GM19351 (cell line): ENCODE results near the gene ZNF282.
"Not testable (repeated sequence)": the region's sequence is repeated elsewhere in the genome, so short reads cannot be mapped to it uniquely, and the experiment has no call there.

Source experiments
- ATAC-seq: cut with Tn5 transposase; IDR thresholded peaks from one replicate; pipeline ENCODE4 v1.9.1; 2021; ENCODE audit warnings: mild to moderate bottlenecking, moderate library complexity; ENCODE audit not compliant: unreplicated experiment

Gene ZNF282

DNA sequence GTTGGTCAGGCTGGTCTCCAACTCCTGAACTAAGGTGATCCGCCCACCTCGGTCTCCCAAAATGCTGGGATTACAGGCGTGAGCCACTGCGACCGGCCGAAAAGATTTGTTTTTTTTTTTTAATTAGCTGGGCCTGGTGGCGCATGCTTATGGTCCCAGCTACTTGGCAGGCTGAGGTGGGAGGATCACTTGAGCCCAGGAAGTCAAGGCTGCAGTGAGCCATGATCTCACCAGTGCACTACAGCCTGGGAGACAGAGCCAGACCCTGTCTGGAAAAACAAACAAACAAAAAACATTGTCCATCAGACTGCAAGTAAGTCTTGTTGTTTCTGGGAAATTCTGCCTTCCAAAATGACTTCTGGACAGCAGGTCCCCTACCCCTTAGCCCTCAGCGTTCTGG lies 27.8 kb downstream of the ZNF282 start:
- ATAC-seq: no peak

DNA sequence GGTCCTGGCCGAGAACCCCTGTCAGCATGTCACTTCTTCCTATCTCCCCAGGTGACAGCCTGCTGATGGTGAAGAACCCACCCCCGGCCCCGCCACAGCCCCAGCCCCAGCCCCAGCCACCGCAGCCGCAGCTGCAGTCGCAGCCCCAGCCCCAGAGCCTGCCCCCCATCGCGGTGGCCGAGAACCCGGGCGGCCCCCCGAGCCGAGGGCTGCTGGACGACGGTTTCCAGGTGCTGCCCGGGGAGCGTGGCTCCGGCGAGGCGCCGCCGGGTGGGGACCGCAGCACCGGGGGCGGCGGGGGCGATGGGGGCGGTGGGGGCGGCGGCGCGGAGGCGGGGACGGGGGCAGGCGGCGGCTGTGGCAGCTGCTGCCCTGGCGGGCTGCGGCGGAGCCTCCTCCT lies 28.4 kb downstream of the ZNF282 start:
- ATAC-seq: no peak

DNA sequence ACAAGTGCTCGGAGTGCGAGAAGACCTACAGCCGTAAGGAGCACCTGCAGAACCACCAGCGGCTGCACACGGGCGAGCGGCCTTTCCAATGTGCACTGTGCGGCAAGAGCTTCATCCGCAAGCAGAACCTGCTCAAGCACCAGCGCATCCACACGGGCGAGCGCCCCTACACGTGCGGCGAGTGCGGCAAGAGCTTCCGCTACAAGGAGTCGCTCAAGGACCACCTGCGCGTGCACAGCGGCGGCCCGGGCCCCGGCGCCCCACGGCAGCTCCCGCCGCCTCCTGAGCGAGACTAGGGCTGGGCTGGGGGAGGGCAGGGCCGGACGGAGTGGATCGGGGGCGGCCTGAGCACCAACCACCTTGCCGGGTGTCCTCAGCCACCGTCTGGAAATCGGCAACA lies 29.0 kb downstream of the ZNF282 start:
- ATAC-seq: no peak

DNA sequence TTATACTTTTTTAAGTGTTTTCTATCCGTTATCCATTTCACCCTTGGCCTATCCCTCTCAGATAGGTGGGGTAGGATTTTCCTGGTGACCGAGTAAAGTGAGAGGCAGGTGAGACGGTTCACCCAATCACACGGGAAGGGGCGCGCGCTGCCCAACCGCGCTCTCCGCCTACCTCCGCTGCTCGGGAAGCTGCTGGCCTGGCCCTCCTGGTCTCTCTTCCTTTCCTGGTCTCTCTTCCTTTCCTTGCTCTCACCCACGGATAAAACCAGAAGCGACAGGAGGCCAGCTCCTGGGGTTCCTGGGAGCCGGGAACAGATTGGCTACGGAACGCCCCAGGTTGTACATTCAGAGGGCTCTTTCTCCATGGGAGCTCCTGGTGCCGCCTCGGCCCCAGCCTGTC lies 29.8 kb downstream of the ZNF282 start:
- ATAC-seq: no peak

DNA sequence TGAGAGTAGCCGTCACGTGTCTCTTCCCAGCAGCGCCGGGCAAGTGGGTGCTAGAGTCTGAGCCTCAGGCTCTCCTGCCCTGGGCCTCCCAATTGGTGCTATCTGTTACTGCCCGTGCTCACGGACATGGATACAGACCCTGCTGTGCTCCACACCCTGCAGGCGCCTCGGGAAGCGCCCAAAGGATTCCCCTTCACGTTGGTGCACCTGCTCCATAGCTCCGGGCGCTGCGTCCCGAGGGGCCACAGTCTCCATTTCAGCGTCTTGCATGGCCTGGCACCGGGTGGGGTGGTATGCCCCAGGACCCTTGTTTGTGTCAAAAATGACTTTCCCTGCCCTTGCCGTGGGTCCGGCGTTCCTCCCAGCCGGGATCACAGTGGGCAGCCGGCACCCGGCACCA lies 30.3 kb downstream of the ZNF282 start:
- ATAC-seq: no peak

DNA sequence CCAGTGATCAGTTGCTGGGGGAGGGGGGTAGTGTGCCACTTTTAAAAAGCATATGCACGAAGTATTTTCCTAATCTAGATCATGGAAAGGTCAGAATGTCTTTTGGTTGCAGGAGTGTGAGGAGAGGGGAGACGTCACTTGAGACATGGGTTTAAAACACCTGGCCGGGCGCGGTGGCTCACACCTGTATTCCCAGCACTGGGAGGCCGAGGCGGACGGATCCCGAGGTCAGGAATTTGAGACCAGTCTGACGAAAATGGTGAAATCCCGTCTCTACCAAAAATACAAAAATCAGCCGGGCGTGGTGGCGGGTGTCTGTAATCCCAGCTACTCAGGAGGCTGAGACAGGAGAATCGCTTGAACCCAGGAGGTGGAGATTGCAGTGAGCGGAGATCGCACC lies 31.0 kb downstream of the ZNF282 start:
- not testable (repeated sequence) for ATAC-seq

DNA sequence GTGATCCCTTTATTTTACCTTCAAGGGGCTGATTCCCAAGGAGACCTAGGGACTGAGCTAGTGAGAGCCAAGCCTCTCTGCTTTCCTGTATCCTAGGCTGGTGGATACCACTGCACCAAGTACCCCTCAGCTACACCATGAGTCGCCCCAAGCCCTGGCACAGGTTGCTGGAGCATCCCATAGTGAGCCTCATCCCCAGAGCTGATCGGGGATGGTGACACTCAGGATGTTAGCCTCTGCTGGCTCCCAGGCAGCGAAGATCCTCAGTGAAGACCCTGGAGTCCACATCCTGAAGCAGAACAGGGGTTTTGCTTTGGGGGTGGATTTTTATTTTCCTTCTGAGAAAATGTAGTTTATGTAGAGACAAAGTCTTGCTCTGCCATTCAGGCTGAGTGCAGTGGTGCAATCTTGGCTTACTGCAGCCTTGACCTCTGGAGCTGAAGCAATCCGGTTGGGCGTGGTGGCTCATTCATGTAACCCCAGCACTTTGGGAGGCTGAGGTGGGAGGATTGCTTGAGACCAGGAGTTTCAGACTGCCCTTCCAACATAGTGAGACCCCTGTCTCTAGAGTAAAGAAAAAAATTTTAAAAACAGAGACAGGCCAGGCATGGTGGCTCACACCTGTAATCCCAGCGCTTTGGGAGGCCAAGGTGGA lies 31.6 kb downstream of the ZNF282 start:
- no peak for ATAC-seq

DNA sequence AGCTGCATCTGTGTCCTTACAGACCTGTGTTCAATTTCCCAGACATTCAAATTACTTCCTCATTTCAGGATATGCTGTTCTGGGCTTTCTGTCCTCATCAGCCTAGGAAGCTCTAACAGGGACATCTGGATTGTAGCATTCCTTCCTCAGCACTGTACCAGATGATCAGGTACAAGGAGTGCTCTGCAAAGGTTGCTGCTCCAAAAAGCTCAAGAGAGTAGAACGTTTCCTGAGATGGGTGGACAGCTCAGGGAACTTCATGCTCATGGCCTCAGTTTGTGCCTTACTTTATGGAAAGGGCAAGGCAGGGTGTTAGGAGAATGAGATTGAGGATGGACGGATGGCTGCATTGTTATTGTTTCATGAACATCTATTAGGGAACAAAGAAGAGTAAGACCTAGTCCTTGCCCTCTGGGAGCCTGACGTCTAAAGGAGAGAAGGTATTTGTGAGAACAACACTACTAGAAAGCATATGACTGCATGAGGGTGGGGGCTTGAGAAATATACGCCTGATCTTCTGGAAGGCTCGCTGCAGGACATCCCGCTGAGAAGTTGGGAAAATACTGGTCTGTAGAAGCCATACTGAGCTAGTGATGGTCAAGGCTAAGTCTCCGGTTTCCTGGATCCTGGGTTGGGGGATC lies 33.6 kb downstream of the ZNF282 start:
- ATAC-seq: no peak

DNA sequence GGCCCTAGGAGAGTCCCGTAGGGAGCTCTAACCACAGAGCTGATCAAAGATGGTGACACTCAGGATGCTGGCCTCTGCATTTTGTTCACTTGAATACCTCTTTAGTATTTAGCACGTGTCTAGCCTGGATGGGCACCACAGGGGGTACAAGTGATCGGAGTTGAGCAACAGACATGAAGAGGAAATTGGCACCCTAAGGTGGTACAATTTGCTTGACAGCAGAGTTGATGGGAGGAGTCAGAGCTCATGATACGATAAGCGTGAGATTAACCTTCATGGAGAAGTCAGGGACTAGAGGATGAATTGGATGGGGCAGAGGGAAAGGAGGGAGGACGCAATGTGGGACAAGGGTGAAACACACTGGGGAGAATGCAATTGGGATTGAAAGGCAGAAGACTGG lies 34.2 kb downstream of the ZNF282 start:
- ATAC-seq: no peak

DNA sequence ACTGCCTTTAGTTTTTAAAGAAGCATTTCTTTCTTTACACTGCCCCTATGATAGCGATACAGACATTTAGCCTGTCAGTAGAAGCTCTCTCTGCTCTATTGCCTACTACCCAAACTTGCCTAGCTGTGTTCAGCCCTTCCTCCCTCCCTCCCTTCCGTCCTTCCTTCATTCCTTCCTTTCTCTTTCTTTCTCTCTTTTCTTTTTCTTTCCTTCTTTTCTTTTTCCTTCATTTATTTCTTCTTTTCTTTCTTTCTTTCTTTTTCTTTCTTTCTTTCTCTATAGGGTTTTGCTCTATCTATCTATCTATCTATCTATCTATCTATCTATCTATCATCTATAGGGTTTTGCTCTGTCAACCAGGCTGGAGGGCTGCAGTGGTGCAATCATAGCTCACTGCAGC lies 37.0 kb downstream of the ZNF282 start:
- no peak for ATAC-seq

DNA sequence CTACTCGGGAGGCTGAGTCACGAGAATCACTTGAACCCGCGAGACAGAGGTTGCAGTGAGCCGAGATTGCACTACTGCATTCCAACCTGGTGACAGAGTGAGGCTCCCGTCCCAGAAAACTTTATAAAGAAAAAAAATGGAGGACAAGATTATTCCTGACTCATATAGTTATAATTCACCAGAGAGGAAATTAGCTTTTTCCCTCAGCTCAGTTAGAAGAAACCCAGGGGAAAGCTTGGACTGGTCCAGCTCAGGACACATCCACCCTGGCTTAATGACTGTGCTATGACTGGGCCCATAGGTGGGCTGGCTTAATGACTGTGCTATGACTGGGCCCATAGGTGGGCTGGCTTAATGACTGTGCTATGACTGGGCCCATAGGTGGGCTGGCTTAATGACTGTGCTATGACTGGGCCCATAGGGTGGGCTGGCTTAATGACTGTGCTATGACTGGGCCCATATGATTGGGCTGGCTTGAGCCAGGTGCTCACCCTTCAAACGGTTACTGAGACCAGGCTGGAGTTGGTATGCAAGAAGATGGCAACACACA lies 38.4 kb downstream of the ZNF282 start:
- ATAC-seq: not testable (repeated sequence)

DNA sequence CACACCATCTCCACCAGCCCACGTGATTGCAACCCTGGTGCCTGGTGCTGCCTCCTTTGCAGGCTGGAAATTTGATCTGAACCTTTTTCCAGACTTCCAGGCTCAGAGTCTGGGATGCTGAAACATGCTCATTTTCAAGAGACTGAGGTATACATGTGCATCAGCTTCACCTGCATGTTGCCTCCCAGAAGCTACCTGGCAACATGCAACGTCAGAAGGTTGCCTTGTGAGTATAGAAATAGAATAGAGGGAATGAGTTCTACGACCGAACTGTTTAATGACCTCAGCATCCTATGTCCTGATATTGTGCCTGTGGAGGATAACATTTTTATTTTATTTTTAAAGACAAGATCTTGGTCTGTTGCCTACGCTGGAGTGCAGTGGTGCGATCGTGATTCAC lies 42.2 kb downstream of the ZNF282 start:
- ATAC-seq: no peak

DNA sequence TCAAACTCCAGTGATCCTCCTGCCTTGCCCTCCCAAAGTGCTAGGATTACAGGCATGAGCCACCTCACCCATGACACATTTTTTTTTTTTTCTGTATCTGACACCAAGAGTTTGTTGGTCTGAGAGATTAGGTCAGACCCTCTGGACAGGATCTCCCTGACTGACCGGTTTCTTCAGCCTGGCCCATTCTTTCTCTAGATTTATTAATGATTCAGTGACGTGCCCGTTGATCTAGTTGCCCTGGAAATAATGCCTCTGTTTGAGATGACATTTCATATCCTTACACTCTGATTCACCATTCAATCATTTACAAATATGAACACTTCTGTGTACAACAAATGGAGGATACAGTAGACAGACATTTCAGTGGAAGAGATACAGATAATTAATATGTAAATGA lies 42.7 kb downstream of the ZNF282 start:
- no peak for ATAC-seq

DNA sequence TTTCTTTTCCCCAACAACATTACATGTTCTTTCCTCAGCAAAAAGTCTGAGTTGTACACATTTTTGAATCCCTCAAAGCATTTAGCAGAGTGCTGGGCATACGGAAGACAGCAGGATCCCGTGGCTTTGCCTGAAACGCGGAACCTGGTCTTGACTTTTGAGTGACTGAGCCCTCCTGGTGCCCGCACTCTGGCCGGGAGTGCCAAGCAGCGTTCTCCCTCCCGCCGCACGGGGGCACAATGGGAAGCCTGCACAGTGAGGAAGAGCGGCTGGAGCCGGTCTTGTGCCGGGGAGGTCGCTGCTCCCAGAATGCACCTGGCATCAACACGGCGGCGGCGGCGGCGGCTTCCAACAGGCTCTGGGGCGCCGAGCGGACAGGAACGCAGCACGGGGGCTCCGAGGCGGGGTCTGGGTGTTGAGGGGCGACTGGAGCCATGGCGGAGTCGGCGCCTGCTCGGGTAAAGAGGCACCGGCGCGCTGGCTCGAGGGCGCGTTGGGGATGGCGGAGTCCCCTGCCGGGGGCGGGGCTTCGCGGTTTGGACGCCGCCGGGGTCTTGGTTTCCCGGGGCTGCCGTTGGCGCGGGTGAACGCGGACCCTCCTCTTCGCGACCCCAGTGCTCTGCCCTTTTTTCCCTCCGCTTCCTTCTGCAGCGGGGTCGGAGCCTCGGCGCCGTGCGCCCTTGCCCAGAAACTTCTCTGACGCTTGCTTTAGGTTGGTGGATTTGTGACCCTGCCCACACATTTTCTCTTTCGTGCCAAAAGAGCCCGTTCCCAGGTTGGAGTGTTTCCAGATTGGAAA lies 44.2 kb downstream of the ZNF282 start, which contains the start of gene ZNF212:
TSS of gene ZNF212 (plus strand) at position 307 of the 799 bp plus-strand sequence. CDS start at position 435, 128 bp downstream.
- peak; percentile 97 for ATAC-seq

DNA sequence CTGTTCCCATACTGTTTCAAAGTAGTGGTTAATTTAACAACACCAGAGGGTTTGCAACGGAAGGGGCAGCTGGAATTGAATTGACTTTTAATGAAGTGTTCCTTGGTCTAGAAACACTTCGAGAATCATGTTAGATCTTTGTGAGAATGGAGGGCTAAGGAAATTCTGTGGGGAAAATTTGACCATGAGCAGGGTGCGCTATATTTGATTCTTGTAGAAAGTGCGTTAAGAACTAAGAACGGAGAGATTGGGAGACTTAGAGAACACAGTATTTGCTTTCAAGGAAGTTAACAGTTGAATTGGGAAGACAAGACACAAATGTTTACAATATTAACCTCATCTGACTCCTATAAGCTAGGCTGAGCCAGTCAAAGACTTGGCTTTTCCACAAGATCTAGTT lies 45.3 kb downstream of the ZNF282 start:
- ATAC-seq: no peak

DNA sequence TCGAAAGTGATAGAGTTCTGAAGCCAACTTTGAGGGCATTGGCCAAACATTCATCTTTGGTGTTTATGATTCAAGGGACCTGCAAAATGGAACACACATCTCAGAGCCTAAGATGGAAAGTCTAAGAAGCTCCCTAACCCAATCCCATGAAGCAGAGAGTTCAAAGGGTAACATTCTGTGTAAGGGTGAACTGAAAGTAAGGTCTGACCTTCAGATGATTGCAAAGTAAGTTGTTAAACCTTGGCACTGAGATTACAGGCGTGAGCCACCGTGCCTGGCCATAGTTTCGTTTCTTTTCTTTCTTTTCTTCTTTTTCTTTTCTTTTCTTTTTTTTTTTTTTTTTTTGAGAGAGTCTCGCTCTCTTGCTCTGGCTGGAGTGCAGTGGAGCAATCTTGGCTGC lies 46.4 kb downstream of the ZNF282 start:
- ATAC-seq: no peak

DNA sequence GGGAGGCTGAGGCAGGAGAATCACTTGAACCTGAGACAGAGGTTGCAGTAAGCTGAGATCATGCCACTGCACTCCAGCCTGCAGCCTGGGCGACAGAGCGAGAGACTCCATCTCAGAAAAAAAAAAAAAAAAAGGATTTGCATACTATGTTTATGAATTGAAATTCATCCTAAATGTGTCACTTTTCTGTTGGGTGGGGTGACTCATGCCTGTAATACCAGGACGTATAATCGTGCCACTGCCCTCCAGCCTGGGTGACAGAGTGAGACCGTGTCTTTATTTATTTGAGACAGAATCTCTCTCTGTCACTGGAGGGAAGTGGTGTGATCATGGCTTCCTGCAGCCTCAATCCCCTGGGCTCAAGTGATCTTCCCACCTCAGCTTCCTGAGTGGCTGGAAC lies 49.9 kb downstream of the ZNF282 start:
- no peak for ATAC-seq

DNA sequence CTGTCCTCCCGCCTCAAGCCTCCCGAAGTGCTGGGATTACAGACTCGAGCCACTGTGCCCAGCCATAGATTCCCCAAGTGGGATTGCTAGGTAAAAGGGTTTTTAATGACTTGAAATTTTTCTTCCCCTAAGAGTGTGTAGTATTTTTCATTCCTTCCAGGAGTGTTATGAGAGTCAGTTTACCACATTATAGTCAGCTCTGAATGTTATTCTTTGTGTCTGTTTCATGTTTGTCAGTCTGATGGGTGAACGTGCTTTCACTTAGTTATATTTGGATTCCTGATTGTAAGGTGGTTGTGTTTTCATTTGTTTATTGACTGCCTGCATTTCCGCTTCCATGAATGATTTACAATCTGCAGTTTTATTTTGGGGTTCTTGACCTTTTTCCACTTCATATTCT lies 50.4 kb downstream of the ZNF282 start:
- no peak for ATAC-seq

DNA sequence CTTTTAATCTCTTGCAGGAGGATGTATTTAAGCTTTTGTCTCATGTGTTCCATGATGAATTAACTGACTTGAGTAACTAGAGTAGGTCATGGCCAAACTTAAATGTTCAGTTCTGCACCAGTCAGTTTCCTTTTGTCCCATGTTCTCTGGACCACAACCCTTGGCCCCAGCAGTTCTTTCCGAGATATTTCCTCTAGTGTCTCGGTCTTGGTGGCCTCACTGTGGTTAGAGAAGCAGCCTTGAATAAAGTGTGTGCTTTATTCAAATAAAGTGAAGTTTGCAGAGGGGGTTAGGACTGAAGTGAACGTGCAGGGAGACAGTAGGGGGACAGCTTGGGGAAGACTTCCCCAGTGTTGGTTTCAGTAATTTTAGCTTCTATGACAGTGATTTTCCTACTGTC lies 53.4 kb downstream of the ZNF282 start:
- peak; percentile 60 for ATAC-seq

DNA sequence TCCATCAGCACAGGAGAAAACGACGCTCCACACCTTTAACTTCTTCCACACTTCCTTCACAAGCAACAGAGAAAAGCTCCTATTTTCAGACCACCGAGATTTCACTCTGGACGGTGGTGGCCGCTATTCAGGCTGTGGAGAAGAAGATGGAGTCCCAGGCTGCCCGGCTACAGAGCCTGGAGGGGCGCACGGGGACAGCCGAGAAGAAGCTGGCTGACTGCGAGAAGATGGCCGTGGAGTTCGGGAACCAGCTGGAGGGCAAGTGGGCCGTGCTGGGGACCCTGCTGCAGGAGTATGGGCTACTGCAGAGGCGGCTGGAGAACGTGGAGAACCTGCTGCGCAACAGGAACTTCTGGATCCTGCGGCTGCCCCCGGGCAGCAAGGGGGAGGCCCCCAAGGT lies 54.8 kb downstream of the ZNF282 start:
- not testable (repeated sequence) for ATAC-seq

DNA sequence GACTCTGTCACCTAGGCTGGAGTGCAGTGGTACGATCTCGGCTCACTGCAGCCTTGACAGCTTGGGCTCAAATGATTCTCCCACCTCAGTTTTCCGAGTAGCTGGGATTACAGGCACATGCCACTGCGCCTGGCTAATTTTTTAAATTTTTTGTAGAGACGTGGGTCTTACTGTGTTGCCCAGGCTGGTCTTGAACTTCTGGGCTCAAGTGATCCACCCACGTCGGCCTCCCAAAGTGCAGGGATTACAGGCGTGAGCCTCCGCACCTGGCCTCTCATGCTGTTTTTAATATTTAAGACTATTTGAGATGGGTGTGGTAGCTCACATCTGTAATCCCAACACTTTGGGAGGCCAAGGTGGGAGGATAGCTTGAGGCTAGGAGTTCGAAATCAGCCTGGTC lies 56.2 kb downstream of the ZNF282 start:
- not testable (repeated sequence) for ATAC-seq

DNA sequence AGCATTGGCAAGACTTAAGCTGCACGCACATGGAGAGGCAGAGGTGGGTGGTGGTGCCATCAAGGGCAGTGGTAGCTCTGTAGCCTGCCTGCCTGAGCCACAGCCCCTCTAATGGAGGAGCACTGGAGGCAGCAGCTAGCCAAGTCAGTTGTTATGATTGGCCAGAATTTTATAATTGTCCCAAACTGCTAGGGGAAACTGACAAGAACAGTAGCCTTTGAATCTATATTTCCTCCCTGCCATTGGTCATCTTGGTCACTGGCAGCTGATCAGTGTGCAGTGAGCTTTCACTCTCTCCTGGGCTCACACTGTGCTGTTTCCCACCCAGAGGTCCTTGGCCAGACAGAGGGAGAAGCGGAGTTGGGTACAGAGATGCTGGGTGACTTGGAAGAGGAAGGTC lies 57.0 kb downstream of the ZNF282 start:
- ATAC-seq: no peak
